GM20000 (cell line): ENCODE measurements around the gene C1orf21.

Source experiments
- DNase-seq: peaks from one replicate; pipeline ENCODE4 v3.0.0; 2012; ENCODE audit warnings: low spot score
- TF ChIP-seq, protein P1 (sequence below): IDR thresholded peaks from 2 replicates; pipeline ENCODE4 v1.5.1; 2012; ENCODE audit warnings: mild to moderate bottlenecking, control low read depth; ENCODE audit errors: extremely low read depth, missing control alignments

Gene C1orf21

DNA sequence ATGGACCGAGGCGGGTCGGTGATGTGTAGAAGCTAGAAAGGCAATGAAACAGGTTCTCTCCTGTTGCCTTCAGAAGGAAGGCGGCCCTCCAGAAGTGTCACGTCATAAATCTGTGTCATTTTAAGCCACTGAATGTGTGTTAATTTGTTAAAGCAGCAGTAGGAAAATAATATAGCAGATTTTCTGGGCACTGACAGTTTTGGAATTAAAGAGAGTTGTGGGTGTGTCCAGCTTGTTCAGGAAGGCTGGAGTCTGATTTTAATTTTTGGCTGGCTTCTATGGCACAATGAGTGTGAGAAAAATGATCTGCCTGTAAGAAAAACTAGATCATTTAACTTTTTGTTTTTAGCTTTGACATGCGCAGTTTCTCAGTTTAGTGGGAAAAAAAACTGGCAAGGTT, 190.5 kb downstream of the C1orf21 start:
- no peak for DNase-seq
- TF ChIP-seq, protein P1, sequence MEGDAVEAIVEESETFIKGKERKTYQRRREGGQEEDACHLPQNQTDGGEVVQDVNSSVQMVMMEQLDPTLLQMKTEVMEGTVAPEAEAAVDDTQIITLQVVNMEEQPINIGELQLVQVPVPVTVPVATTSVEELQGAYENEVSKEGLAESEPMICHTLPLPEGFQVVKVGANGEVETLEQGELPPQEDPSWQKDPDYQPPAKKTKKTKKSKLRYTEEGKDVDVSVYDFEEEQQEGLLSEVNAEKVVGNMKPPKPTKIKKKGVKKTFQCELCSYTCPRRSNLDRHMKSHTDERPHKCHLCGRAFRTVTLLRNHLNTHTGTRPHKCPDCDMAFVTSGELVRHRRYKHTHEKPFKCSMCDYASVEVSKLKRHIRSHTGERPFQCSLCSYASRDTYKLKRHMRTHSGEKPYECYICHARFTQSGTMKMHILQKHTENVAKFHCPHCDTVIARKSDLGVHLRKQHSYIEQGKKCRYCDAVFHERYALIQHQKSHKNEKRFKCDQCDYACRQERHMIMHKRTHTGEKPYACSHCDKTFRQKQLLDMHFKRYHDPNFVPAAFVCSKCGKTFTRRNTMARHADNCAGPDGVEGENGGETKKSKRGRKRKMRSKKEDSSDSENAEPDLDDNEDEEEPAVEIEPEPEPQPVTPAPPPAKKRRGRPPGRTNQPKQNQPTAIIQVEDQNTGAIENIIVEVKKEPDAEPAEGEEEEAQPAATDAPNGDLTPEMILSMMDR = no peak

DNA sequence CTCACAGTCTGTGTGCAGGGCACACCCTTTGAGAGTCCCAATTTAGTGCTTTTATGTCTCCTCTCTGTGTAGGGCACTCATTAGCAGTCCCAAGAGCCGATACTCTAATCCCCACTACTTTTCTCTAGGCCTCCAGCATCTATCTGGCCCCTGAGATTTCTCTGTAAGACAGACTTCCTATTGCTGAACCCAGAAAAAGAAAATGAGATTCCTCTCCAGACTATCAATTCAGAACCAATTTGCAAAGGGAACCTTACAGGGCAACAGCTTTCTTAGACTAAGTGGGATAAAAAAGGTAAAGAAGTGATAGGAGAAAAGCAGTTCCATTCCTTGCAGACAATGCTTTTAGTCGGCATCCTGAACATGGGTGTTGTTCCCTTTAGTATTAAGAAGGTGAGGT, 195.6 kb downstream of the C1orf21 start:
- DNase-seq = no peak
- TF ChIP-seq, protein P1 = no peak

DNA sequence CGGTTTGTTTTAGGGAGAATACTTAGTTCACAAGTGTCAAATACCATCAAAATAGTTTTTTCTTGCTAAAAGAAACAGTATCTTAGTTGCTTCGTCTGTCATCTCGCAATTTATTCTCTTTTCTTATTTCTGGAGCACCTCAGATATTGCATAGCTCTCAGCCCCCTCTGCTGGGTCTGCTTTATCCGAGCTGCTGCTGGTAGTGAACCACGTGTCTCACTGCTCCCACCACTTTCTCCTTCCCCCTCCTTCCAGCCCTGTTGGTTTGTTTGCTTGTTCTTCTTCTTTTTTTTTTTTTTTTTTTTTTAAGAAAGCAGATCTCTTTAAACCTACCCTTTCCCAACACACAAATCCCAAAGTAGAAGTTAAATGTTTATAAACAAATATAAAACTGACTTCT, 197.0 kb downstream of the C1orf21 start:
- no peak for DNase-seq
- TF ChIP-seq, protein P1 = no peak

DNA sequence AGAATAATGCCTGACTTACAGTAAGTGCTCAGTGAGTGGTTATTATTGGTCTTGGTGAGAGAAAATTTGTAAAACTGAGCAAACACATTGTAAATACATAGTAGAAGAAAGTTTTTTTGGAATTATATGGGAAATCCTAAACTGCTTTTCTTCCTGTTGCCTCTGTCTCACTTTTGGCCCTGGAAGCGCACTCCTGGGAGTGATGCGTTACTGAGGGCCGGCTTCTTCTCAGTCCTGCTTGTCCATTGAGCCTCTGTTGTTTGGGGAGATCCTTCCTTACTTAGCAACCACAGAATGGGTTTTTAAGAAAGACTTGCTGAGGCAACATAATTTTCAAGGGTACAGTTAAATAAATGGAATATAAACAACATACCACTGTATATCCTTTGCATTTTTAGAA, 201.9 kb downstream of the C1orf21 start:
- TF ChIP-seq, protein P1 = no peak
- no peak for DNase-seq

DNA sequence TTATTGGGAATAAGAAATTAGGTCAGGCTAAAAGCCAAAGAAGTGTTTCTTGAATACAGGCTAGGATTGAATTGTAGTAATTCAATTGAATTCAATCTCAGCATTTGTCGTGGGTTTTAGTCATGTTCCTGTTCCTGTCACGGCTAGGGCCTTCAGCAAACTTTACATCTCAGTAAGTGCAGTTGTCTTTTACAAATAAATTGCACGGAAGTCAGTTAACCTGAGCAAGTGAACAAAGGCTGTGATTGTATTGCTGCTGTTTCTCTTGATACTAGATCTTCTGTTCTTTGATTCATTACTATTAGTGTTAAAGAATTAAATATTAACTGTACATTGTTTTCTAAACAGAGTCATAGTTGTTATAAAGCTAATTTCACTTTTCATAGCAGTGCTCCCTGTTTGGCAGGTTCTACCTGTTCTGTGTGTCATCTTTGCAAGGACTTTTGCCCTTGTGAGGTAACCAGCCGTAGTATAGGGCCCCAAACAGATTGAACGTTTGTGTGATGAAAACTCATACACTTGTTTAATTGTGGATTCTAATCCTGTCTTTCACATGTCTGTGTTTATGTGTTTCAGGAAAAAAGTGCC, 203.4 kb downstream of the C1orf21 start:
- DNase-seq = no peak
- TF ChIP-seq, protein P1 = no peak

DNA sequence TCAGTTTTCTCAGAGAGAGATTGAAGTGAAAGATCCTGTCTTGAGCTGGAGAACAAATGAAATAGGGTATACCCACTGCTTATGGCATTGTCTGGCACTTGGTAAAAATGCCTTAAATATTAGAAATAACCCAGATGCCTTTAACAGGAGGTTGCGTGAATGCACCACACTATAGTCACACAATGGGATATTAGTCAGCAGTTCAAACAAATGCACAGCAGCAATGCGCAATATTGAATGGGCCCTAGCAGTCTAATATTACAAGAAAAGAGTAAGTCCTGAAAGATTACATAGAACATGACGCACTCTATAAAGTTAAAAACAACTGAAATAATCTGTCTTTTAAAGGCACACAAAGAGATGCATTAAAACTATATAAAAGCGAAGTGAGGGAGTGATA, 206.8 kb downstream of the C1orf21 start:
- DNase-seq = no peak
- TF ChIP-seq, protein P1 = no peak

DNA sequence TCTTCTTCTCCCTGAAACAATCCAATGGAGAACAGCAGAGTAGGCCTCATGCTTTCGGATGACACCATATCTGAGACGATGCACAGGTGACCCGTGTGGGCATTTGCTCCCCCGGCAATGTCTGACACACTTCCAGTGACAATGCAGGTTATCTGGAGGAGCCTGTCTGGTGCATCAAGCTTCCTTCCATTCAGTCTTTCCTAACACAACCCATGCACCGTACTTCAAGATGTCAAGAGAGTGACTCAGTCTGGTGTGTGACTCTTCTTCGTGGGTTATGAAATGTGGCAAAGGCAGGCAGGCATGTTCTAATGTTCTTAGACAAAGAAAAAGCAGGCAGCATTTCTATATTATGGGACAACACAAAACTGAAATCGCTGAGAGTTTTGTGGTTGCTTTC, 208.8 kb downstream of the C1orf21 start:
- TF ChIP-seq, protein P1 = no peak
- no peak for DNase-seq
